Lower leg skin (tissue), 3 donors: Measurements from ENCODE around the gene RNF111.

Experiments
- CTCF ChIP-seq, 3 donors: fragments of 450-650 bp; IDR thresholded peaks; one replicate each; pipeline ENCODE4 v1.5.1; 2016; ENCODE audit warnings: antibody characterized with exemption in 3 of 3, mild to moderate bottlenecking in 3 of 3, moderate library complexity in 2 of 3
- POLR2A ChIP-seq, 2 donors: fragments of 450-650 bp; IDR thresholded peaks; one replicate each; pipeline ENCODE4 v1.6.1; 2016 to 2017; ENCODE audit warnings: antibody characterized with exemption in 2 of 2, mild to moderate bottlenecking in 1 of 2, moderate library complexity in 1 of 2

GRCh38 chr15:59052915-59053407, 65.5 kb downstream of the RNF111 start:
- TF ChIP-seq CTCF (IDR thresholded peaks at IDR 0.05), result no peak
- TF ChIP-seq POLR2A (IDR thresholded peaks at IDR 0.05), result no peak
